ENCODE measurements around the gene IQCB1.
A peak's percentile ranks its signal among the peaks of the same experiment; 100 is the strongest.
"Not testable (repeated sequence)": the region's sequence is repeated elsewhere in the genome, so short reads cannot be mapped to it uniquely, and the experiment has no call there.

The IQCB1 gene, protein sequence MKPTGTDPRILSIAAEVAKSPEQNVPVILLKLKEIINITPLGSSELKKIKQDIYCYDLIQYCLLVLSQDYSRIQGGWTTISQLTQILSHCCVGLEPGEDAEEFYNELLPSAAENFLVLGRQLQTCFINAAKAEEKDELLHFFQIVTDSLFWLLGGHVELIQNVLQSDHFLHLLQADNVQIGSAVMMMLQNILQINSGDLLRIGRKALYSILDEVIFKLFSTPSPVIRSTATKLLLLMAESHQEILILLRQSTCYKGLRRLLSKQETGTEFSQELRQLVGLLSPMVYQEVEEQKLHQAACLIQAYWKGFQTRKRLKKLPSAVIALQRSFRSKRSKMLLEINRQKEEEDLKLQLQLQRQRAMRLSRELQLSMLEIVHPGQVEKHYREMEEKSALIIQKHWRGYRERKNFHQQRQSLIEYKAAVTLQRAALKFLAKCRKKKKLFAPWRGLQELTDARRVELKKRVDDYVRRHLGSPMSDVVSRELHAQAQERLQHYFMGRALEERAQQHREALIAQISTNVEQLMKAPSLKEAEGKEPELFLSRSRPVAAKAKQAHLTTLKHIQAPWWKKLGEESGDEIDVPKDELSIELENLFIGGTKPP

DNA sequence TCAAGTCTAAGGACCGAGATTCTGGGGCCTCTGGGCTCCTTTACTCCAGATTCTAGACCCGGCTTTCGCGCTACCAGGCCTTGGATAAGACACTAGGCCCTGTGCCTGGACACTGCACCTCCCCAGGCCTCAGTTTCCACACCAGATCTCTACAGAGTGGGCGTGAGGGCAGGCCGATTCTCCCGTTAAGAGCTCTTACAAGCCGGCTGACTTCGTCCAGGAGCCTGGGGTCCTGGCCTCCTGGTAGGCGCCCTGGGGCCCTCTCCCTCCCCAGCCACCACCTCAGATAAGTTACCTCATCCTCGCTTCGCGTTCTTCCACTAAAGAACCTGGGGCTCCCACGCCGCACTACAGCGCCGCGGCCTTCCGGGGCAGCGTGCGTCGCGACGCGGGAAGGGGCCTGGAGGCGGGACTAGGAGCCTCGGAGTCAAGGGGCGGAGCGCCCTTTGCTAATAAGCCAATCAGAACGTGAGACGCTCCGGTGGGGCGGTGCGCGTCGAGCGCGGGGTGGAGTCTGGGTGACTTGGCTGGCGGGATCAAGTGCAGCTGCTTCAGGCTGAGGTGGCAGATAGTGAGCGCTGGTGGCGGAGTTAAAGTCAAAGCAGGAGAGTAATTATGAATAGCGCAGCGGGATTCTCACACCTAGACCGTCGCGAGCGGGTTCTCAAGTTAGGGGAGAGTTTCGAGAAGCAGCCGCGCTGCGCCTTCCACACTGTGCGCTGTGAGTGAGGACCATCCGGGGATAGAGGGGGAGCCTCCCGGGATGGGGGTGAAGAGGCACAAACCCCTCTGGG is at the start of gene IQCB1, which contains the start of gene EAF2:
IQCB1 (minus strand) TSS at position 390 of the 794 bp plus-strand sequence. CDS start 6,100 bp downstream, outside the sequence.
EAF2 (plus strand) TSS at position 539 of the 794 bp plus-strand sequence; CDS start at position 616, 77 bp downstream.
- DNase-seq (ENCODE audit: low read depth in 1 of 2, low spot score in 1 of 2) = peak; percentile 90 to 97
- no peak for TF ChIP-seq JUND (IDR thresholded peaks at IDR 0.05; ENCODE audit: low read depth)
- in situ Hi-C loops (cut with HindIII; ENCODE audit: low pct_unique_long_range_greater_than_20kb, low sequenced_read_pairs) = no loop called here

DNA sequence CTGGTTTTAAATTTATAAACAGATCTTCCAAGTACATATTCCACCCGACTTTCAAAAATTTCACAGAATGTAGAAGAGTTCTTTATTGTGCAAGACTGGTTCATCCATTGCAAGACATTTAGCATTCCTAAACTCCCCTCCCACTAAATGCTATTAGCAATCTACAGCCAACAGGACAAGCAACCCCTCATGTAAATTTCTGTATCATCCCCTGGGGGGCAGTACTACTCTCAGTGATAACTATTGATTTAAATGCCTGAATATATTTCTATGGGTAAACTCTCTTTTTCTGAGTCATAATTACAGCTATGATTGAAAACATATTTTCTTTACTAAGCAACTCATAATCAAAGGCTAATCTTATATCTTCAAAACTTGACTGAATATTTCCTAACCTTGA is 48.6 kb upstream of the IQCB1 start:
- TF ChIP-seq JUND (IDR thresholded peaks at IDR 0.05; ENCODE audit: low read depth) = no peak
- in situ Hi-C loops (cut with HindIII; ENCODE audit: low pct_unique_long_range_greater_than_20kb, low sequenced_read_pairs) = no loop called here
- DNase-seq (ENCODE audit: low read depth in 1 of 2, low spot score in 1 of 2) = peak; percentile 7 to 44

DNA sequence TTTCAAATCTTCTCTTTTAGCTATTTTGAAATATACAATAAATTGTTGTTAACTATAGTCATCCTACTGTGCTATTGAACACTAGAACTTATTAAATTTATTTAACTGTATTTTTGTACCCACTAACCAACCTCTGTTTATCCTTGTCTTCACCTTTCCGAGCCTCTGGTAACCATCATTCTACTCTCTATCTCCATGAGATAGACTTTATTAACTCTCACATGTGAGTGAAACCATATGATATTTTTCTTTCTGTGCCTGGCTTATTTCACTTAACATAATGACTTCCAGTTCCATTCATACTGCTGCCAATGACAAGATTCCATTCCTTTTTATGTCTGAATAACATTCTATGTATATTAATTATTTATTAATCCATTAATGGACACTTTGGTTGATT is 43.6 kb upstream of the IQCB1 start:
- DNase-seq (ENCODE audit: low read depth in 1 of 2, low spot score in 1 of 2) = no peak
- in situ Hi-C loops (cut with HindIII; ENCODE audit: low pct_unique_long_range_greater_than_20kb, low sequenced_read_pairs) = no loop called here
- TF ChIP-seq JUND (IDR thresholded peaks at IDR 0.05; ENCODE audit: low read depth) = no peak

DNA sequence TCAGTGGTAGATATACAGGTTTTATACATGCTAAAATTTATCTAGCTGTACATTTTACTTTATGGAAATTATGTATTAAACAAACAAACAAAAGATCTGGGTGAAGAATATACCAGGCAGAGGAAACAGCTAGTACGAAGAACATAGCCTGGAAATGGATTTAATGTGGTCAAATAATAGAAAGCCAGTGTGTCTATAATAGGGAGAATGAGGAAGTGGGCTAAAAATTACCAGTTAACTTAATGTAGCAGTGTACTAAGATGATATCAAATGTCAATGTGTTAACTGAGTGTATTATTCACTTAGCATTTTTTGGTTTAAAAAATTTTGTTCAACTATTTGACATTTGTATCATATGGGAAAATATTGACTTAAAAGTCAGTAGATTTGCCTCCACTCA is 36.6 kb upstream of the IQCB1 start:
- in situ Hi-C loops (cut with HindIII; ENCODE audit: low pct_unique_long_range_greater_than_20kb, low sequenced_read_pairs) = no loop called here
- DNase-seq (ENCODE audit: low read depth in 1 of 2, low spot score in 1 of 2) = no peak
- no peak for TF ChIP-seq JUND (IDR thresholded peaks at IDR 0.05; ENCODE audit: low read depth)

DNA sequence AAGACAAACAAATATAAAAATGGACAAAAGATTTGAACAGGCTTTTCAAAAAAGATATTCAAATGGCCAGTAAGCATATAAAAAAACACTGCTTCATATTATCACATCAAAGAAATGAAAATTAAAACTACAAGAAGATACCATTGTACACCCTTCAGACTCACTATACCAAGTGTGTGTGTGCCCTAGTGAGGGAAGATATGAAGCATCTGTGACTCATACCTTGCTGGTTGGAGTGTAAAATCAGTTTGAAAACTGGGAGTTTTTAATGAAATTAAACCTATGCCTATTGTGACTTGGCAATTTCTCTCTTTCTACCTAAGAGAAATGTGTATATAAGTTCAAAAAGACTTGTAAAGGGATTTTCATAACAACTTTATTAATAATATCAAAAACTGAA is 35.9 kb upstream of the IQCB1 start:
- TF ChIP-seq JUND (IDR thresholded peaks at IDR 0.05; ENCODE audit: low read depth) = no peak
- in situ Hi-C loops (cut with HindIII; ENCODE audit: low pct_unique_long_range_greater_than_20kb, low sequenced_read_pairs) = no loop called here
- no peak for DNase-seq (ENCODE audit: low read depth in 1 of 2, low spot score in 1 of 2)

DNA sequence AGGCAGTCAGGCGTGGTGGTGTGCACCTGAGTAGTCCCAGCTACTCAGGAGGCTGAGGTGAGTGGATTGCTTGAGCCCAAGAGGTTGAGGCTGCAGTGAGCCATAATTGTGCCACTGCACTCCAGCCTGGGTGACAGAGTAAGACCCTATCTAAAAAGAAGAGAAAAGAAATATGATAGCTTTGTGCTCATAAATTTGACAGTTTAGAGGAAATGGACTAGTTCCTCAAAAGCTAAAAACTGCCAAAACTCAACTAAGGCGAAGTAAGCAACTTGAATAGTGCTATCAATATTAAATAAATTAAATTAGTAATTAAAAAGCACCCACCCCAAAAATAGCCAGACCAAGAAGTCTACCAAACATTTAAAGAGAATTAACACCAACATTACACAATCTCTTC is 34.9 kb upstream of the IQCB1 start:
- TF ChIP-seq JUND (IDR thresholded peaks at IDR 0.05; ENCODE audit: low read depth) = no peak
- in situ Hi-C loops (cut with HindIII; ENCODE audit: low pct_unique_long_range_greater_than_20kb, low sequenced_read_pairs) = no loop called here
- DNase-seq (ENCODE audit: low read depth in 1 of 2, low spot score in 1 of 2) = no peak

DNA sequence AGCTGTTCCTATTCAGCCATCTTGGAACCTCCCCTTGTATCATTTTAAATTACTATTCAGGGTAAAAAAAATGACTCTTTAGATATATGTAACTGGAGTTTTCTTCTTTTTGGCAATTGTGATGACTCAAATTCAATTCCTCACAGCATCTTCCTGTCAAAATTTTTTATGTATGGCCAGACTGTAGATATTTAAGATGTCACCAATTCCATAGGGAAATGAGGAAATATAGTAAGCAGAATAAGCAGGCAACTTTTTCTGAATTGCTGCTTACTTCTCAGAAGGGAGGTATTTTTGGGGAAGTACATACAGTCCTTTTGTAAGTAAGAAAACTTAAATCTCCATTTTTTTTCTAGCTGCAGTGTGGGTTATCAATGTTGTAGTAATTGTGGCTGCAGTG is 28.9 kb upstream of the IQCB1 start:
- no peak for DNase-seq (ENCODE audit: low read depth in 1 of 2, low spot score in 1 of 2)
- in situ Hi-C loops (cut with HindIII; ENCODE audit: low pct_unique_long_range_greater_than_20kb, low sequenced_read_pairs) = no loop called here

DNA sequence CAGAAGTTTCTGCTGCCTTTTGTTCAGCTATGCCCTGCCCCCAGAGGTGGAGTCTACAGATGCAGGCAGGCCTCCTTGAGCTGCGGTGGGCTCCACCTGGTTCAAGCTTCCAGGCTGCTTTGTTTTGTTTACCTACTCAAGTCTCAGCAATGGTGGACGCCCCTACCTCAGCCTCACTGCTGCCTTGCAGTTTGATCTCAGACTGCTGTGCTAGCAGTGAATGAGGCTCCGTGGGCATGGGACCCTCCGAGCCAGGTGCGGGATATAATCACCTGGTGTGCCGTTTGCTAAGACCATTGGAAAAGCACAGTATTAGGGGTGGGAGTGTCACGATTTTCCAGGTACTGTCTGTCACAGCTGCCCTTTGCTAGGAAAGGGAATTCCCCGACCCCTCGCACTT is 28.4 kb upstream of the IQCB1 start:
- in situ Hi-C loops (cut with HindIII; ENCODE audit: low pct_unique_long_range_greater_than_20kb, low sequenced_read_pairs) = not testable (repeated sequence)

More for the DNA sequence above, 28.9 kb upstream of the IQCB1 start:
- no peak for TF ChIP-seq JUND (IDR thresholded peaks at IDR 0.05; ENCODE audit: low read depth)

DNA sequence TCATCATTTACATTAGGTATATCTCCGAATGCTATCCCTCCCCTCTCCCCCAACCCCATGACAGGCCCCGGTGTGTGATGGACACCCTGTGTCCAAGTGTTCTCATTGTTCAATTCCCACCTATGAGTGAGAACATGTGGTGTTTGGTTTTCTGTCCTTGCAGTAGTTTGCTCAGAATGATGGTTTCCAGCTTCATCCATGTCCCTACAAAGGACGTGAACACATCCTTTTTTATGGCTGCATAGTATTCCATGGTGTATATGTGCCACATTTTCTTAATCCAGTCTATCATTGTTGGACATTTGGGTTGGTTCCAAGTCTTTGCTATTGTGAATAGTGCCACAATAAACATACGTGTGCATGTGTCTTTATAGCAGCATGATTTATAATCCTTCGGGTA is 22.9 kb upstream of the IQCB1 start:
- DNase-seq (ENCODE audit: low read depth in 1 of 2, low spot score in 1 of 2); in situ Hi-C loops (cut with HindIII; ENCODE audit: low pct_unique_long_range_greater_than_20kb, low sequenced_read_pairs): not testable (repeated sequence)

More for the DNA sequence above, 28.4 kb upstream of the IQCB1 start:
- DNase-seq (ENCODE audit: low read depth in 1 of 2, low spot score in 1 of 2) = not testable (repeated sequence)

DNA sequence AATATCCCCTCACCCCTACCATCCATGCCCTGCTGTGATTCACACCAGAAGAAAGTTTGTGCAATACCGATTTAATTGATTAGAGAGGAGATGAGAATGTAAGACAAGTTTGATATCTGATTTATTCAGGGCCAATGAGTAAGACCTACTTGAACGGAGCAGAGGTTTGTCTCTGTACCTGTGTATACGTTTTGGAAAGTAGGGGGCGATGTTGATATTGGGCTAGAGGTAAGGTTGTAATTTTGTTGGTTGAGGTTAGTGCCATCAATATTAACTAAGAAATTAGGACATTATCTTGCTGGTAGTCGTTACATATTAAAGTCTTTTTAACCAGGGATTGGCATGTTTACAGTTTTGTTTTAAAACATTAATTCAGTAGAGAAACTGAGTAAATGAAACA is 20.7 kb upstream of the IQCB1 start:
- in situ Hi-C loops (cut with HindIII; ENCODE audit: low pct_unique_long_range_greater_than_20kb, low sequenced_read_pairs) = no loop called here
- no peak for TF ChIP-seq JUND (IDR thresholded peaks at IDR 0.05; ENCODE audit: low read depth)
- DNase-seq (ENCODE audit: low read depth in 1 of 2, low spot score in 1 of 2) = peak; percentile 10 to 51

DNA sequence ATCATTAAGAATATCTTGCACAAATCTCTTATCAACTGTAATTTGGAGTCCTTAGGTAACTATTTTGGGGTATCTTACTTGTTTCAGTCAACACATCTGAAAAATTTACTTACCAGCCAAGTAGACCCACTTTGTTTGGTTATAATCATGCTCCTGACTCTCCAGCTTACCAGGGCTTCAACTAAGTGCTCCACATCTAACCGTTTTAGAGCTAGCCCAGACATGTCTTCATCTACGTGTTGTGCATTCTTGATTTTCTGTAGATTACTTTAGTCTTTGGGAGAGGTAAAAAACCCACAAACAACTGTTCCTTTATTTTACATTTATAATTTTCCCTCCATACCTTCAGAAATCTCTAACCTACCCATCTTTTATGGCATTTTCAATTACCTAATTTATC is 17.4 kb upstream of the IQCB1 start:
- DNase-seq (ENCODE audit: low read depth in 1 of 2, low spot score in 1 of 2) = no peak
- TF ChIP-seq JUND (IDR thresholded peaks at IDR 0.05; ENCODE audit: low read depth) = no peak
- in situ Hi-C loops (cut with HindIII; ENCODE audit: low pct_unique_long_range_greater_than_20kb, low sequenced_read_pairs) = no loop called here

DNA sequence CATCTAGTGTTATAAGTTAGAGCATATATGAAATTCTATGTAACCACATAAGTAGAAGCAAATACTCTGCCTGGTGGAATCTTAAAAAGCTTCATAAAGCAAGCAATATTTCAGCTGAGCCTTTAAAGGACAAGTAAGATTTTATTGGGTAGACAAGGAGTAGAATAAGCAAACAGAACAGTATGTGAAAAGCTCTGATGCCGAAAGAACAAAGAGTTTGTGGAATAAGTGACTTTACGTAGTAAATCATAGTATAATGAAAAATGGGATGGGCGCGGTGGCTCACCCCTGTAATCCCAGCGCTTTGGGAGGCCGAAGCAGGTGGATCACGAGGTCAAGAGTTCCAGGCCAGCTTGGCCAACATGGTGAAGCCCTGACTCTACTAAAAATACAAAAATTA is 10.0 kb upstream of the IQCB1 start:
- no peak for DNase-seq (ENCODE audit: low read depth in 1 of 2, low spot score in 1 of 2)
- no peak for TF ChIP-seq JUND (IDR thresholded peaks at IDR 0.05; ENCODE audit: low read depth)
- in situ Hi-C loops (cut with HindIII; ENCODE audit: low pct_unique_long_range_greater_than_20kb, low sequenced_read_pairs) = no loop called here

DNA sequence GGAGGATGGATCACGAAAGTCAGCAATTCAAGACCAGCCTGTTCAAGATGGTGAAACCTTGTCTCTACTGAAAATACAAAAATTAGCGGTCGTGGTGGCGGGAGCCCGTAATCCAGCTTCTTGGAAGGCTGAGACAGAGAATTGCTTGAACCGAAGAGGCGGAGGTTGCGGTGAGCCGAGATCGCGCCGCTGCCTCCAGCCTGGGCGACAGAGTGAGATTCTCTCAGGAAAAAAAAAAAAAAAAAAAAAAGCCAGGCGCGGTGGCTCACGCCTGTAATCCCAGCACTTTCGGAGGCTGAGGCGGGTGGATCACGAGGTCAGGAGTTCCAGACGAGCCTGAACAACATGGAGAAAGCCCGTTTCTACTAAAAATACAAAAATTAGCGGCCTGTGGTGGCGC is 5.1 kb upstream of the IQCB1 start:
- in situ Hi-C loops (cut with HindIII; ENCODE audit: low pct_unique_long_range_greater_than_20kb, low sequenced_read_pairs) = no loop called here
- DNase-seq (ENCODE audit: low read depth in 1 of 2, low spot score in 1 of 2) = no peak
- no peak for TF ChIP-seq JUND (IDR thresholded peaks at IDR 0.05; ENCODE audit: low read depth)
